Measurements from ENCODE around the gene KRT222. TPM values are rescaled to one million over a fixed set of nuclear protein-coding genes. Genes with fewer than 3 reads are reported as not detected.

The KRT222 gene
- total RNA-seq = not detected

DNA sequence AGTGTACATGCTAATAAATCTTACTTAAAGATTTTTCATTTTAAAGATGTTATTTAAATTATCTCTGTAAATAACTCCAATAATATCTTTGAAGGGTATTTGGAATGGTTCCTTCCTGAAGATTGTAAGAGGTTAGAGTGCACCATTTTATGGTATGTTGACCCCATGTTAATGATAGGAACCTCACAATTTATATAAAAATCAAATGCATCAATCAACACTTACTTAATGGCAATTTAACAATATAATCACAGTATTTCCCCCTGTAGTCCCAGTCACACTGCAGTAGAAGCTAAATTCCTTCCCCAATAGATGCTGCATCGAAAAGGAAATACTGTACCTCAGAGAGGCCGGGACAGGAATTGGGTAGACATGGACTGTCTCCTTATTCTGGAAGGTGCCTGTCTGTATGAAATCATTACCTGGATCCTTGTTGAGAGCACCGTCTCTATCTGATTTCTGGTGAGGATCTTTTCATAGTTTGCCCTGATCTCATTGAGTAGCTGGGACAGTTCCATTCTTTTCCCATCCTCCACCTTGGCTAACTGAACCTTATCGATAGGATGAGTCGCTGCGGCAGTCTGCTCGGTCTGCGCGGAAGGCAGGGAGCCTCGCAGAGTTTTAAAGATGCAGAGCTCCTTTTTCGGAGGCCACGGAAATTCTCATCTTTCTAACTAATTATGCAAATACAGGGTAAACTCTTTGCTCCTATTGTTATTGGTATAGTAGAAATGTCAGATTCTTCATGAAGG, at the start of gene KRT222:
Gene KRT222, minus strand, starts transcription at position 596 of the 752 bp plus-strand sequence. Its CDS starts 78 bp downstream, at position 518.
- no peak for DNase-seq (ENCODE audit: low read depth in 2 of 3, low spot score in 2 of 3)

DNA sequence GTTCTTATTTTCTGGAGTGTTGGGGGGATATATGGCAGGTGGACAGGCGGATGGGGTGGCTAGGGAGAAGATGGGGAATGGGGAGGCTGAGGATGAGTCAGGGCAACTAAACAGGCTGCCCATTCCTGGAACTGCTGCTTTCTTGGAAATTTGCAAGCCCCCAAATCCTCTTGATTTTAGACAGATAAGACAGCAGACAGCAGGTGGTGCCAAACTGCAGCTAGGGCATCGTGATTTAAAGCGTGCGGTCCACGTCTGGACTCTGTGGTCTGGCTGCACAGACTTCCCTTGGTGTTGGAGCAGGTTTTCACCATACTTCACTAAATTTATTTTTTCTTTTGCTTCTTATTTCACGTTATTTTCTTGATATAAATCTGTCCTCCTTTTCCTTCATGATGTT, 49.5 kb upstream of the KRT222 start:
- no peak for DNase-seq (ENCODE audit: low read depth in 2 of 3, low spot score in 2 of 3)

DNA sequence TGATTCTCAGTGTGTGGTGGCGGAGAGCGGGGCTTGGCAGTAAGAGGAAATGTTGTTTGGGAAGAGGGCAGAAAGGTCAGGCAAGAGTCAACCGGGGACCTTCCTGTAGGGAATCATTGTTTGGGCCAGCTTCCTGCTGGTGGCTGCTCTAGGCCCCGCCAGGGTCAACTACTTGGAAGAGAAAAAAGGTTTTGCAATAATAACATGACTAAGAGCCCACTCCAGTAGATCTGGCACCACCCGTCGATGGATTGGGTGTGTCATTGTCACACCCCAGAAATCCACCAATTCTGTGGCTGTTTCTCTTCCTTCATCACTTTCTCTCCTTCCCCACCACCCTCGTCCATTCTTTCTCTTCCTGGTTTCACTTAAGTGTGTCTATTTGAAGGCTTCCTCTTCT, 42.8 kb upstream of the KRT222 start:
- DNase-seq (ENCODE audit: low read depth in 2 of 3, low spot score in 2 of 3) = no peak

DNA sequence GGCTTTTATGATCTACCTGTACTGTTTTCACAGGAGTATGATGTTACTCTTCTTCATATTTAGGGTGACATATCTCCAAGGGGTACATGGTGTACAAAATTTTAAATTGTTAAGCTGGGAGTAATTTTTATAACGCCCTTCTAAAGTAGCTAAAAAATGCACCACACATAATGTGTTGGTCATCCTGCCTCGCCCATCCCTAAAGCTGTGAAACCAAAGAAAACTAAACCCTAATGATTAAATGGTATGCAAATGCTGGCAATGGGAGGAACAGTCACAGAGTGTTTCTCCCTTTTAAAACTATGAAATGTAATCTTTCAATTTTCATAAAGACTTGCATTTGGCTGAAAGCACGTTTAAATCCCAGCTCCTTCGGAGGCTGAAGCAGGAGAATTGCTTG, 40.6 kb upstream of the KRT222 start:
- no peak for DNase-seq (ENCODE audit: low read depth in 2 of 3, low spot score in 2 of 3)

DNA sequence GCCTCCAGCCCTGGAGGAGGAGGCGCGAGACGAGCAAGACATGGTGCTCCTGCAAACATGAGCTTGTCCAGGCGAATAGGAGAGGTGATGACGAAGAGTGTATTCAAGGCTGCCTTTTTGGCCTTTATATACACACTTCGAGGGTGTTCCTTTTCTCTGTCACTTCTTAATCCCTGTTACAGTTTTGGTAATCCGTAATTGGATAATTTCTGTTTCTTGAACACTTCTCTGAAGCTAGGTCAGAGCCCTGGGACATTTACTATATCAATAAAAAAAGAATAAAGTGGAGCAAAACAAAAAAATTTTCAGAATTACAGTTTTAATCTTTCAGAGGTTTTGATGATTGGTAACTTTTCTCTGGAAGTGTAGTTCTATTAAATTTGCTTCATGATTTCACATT, 38.7 kb upstream of the KRT222 start, which contains the start of gene KRT24:
Gene KRT24, minus strand, starts transcription at position 101 of the 400 bp plus-strand sequence. Its CDS starts 59 bp downstream, at position 42.
- no peak for DNase-seq (ENCODE audit: low read depth in 2 of 3, low spot score in 2 of 3)

DNA sequence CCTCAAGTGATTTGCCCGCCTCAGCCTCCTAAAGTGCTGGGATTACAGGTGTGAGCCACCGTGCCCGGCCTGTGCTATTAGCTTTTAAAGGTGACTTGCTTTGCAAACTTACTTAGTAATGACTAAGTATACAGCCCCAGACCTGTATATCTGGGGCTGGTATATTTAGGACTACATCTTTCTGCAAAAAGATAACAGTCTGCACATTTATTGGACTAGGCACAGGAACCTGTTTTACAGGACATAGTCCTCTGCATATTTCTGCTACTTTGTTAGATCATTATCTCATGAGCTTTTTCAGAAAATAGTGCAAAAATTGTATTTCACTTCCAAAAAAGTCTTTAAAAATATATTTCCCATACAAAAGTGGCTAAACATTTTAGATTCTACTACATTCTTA, 37.3 kb upstream of the KRT222 start:
- DNase-seq (ENCODE audit: low read depth in 2 of 3, low spot score in 2 of 3) = no peak

DNA sequence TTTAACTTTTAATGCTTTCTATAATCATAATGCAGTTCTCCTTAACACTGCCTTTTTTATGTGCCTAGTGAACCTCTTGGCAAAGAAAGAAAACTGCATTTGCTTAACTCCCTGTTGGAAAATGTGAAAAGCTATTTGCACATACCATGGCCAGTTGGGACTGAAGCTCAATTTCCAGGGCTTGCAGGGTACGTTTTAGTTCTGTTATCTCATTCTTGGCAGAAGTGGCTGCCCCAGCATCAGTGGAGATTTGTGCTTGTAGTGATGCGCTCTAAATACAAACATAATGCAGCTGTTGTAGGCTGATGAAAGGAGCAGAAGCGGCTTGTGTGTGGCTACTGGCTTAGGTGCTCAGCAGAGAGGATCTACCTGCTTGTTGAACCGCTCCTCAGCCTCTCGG, 34.9 kb upstream of the KRT222 start:
- DNase-seq (ENCODE audit: low read depth in 2 of 3, low spot score in 2 of 3) = no peak

DNA sequence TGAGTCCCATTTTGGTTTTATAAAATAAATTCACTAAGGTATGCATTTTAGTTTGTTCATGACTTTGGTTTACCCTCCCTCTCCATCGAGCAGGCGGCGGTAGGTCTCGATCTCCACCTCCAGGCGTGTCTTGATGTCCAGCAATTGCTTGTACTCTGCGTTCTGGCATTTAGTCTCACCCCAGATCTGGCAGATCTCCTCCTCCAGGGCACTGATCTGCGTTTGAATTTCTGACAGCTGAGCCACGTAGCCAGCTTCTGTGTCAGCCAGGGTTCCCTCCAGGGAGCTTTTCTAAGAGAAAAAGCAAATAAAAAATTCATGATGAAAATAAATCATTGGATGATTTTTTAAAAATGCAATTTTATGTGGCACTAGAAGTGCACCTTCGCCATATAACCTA, 34.4 kb upstream of the KRT222 start:
- no peak for DNase-seq (ENCODE audit: low read depth in 2 of 3, low spot score in 2 of 3)

DNA sequence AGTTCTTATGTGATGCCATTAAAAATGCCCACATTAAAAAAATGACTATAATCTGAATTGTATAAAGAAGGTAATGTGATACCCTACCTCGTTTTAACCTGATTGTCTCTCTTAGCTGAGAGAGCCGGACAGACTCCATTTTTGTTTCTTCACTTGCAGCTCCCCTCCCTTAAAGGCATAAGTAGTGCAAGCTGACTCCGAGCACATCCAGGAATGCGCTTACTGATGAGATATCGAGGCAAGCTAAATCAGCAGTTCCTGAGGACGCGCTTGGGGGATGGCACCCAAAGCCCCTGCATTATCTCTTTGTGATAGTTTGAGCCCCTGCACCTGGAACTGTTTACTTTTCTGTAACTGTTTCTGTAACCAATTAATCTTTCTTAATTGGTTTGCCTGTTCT, 32.3 kb upstream of the KRT222 start:
- DNase-seq (ENCODE audit: low read depth in 2 of 3, low spot score in 2 of 3) = no peak

DNA sequence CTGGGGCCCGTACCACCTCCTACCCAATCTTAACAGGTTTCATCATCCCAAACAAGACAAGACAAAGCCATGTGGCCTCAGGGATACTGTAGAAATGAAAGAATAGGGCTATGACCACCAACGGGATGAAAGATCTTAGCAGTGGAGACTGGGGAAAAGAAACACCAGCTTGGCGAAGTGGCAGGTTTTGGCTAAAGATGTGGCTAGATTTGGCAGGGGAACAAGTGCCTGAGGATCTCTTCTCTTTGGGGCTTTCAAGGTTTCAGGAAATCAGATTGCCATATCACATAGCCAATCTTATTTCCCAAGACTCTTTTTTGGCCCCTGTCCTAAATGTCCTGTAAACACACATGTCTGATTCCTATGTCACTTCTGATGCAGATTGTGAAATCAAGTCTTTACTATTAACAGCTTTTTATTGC, 31.7 kb upstream of the KRT222 start:
- no peak for DNase-seq (ENCODE audit: low read depth in 2 of 3, low spot score in 2 of 3)

DNA sequence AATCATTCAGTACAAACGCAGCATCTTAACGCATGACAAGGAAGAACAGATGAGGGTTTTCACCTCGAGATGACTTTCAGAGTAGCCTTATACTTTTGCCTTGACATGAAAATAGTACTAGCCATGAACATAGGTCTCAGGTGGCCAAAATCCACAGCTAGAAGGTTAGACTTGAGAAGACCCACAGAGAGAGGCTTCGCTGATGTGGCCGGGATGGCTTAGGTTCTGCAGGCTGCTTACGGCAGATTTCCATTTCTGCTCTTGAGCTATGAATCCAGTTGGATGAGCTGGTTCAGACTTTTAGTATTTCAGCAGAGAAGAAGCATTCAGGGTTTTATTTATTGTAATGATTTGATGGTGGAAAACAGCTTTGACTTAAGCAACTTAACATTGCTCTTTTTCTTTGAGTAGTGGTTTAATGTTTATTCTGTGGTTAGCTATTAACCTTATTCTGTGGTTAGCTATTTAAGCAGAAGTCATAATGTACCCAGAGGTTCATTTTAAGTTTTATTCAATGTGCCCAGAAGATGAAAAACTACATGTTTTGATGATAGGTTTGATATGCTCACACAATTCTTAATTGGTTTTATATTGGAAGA, 31.0 kb upstream of the KRT222 start:
- no peak for DNase-seq (ENCODE audit: low read depth in 2 of 3, low spot score in 2 of 3)

DNA sequence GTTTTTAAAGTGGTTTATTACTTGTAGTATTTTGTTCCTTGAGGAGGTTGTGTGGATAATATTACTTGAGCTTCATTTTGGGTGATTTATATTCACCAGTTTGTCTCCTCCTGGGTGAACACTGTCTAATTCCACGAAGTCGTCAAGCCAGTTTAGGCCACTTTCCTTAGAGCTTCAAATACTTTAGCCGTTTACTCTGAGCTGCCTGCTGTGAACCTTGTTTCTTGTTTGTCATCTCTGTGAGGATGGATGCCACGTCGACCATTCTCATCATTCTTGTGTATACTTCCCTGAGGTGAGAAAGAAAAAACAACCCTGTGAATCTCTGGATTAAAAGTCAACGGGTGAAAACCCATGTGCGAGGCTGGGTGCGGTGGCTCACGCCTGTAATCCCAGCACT, 29.6 kb upstream of the KRT222 start:
- no peak for DNase-seq (ENCODE audit: low read depth in 2 of 3, low spot score in 2 of 3)

DNA sequence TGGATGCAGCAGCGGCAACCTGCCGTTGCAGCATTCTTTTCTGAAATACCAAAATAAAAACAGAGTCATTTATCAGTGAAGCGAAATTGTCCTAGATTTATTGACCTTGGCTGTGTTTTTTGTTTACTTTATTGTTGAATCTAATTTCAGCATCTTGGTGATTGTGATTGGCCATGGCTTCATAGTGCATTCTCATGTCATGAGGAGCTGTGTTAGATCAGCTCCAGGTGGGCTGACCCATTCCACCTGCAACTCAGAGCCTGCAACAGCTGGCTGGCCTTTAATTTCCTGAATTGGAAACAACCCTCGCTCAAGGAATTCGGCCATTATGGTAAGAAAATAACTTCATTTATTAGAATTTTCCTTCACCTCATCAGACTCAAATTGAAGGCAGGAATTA, 22.1 kb upstream of the KRT222 start:
- DNase-seq (ENCODE audit: low read depth in 2 of 3, low spot score in 2 of 3) = no peak

DNA sequence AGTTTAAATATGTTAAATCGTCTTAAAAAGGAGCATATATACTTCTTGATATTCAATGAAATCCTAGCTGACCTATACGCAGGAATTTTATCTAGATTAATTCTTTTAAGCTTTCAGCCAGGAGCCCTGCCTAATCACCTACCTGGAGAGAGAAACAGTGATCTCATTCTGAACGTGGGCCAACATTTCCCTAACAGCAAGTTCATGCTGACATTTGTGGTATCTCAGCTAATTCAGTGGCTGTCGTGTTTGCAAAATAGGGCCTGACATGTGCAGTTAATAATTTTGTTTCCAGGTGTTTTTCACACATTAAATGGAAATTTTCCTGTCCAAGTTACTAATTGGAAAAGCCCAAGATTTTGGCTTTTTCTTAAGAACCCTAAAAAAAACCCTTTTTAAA, 21.2 kb upstream of the KRT222 start:
- DNase-seq (ENCODE audit: low read depth in 2 of 3, low spot score in 2 of 3) = no peak

DNA sequence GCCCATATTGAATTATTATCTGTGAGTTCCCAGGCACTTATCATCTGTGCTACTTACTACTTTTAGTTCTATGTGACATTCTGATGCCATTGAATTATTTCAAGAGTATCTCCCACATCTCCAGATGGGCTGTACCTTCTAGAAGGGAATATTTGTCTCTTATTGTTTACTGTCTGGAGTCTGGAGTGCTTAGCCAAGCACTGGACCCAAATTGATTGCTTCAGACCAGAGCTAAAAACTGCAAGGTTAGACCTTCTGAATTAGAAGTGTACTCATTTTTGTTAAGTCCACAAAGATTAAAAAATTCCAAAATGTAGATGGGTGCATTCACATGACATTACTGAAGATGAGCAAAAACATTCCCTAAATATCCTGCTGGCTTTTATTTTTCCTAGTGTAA, 16.0 kb upstream of the KRT222 start:
- DNase-seq (ENCODE audit: low read depth in 2 of 3, low spot score in 2 of 3) = no peak

DNA sequence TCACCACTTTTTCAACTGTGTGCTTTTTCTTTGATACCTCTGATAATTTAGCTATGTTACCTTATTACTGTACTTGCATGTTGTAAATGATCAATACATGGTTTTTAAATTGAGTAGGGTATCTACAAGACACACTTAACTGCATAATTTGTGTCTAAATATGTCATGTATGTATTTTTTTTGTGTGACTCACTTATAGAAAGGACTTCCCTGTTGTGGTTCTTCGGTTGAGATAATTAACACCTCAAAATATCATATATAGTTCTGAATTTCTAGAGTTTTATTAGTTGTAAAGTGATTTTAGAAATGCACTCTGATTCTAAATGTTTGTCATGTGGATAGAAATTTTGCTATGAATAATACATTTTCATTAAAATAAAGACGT, 14.5 kb upstream of the KRT222 start:
- DNase-seq (ENCODE audit: low read depth in 2 of 3, low spot score in 2 of 3) = no peak

DNA sequence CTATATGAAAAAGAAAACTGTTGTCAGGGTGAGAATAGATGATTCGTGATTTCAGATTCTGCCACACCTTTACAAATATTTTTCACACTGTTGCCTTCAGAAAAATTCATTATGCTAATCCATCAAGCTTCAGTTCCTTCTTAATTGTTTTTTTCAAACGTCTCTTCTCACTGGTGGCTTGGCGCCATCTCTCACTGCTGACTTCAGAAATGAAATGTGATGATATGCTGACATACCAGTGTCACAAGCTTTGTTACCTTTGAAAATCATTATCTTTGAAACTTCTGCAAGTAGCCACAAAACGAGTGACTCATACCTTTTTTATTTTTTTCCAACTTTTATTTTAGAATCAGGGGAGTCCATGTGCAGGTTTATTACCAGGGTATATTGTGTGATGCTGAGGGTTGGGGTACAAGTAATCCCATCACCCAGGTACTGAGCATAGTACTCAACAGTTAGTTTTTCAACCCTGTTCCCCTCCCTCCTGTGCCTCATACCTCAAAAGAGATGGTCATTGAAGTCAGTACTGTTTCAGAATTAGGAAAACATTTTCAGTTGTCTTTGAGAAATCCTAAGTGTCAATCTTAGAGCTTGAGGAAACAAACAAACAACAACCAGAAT, 14.0 kb upstream of the KRT222 start:
- no peak for DNase-seq (ENCODE audit: low read depth in 2 of 3, low spot score in 2 of 3)

DNA sequence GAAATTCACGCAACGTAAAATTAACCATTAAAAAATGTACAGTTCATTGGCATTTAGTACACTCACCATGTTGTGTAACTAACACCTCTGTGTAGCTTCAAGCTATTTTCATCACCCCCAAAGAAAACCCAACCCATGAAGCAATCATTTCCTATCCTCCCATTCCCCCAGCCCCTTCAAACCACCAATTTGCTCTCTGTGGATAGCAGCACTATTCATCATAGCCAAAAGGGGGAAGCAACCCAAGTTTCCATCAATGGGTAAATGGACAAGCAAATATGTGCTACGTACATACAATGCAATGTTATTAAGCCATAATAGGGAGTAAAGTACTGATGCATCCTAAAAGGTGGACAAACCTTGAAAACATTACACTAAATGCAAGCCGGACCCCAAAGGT, 10.9 kb upstream of the KRT222 start:
- no peak for DNase-seq (ENCODE audit: low read depth in 2 of 3, low spot score in 2 of 3)

DNA sequence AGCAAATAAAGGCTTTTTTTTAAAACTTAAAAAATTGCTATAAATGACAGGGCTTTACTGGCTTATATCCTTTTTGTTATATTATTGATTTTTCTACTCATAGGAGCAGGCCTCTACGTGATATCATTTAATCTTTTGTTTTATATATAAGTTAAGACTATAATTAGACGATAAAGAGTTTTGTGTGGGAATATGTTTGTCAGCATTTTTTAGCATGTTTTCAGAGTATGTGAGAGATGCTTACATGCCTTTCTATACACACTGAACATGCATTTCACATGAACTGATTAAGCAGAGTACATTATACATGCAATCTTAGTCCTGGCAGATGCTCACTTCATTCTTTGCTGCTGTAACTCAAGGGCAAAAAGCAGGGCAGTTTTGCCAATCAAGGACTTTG, 7.7 kb upstream of the KRT222 start:
- DNase-seq (ENCODE audit: low read depth in 2 of 3, low spot score in 2 of 3) = no peak

DNA sequence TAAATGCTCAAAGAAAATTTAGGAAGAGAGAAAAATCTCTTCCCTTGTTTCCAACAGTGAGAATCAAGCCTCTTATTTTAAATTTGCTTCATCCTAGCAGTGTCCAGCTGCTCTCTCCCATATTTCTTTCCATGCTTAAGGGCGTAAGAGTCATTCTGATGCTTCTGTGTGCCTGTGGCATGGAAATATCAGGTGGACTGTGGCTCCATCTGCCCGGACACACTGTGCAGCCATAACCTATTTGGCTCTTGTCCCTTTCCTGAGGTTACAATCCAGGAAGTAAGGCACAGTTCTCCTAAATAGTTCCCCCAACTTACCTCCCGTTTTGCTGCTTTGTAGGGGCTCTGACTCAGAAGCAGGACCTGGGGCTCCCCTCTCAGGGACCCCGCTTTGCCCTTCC, 6.3 kb upstream of the KRT222 start:
- no peak for DNase-seq (ENCODE audit: low read depth in 2 of 3, low spot score in 2 of 3)

DNA sequence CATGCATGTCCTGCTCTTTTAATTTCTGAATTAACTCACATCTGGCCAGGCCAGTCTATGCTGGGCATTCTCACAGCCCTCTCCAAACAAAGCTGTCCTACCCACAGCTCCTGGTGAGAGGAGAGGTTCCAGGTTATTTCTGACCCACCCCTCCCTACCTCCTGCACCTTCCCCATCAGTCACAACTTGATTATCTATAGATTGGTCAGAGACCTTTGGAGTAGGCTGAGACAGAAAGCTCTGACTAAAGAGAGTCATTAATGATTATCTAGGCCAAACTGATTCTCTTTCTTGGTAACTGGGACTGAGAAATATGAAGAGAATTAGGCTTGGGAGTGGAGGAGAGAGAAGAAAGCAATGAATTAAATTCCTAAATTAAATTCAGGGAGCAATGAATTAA, 1.4 kb upstream of the KRT222 start:
- no peak for DNase-seq (ENCODE audit: low read depth in 2 of 3, low spot score in 2 of 3)

DNA sequence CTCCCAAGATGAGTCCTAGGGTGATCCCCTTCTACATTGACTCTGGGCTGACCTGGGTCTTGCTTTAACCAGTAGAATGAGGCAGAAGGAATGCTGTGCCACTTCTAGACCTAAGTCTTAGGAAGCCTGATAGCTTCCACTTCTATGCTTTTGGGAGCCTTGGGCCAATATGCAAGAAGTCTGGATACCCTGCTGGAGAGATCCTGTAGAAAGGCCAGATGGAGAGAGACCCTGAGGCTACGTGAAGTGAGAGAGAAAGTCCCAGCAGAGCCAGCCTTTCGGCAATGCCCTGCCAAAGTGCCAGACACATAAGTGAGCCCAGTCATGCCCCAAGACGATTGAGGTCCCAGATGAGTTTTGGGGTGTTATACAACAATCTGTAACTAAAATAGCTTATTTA, 1.7 kb downstream of the KRT222 start:
- DNase-seq (ENCODE audit: low read depth in 2 of 3, low spot score in 2 of 3) = no peak
